SU-DHL-6 (cell line): ENCODE results near the gene SNX3.

Source experiments
- H2AFZ ChIP-seq: fragments of 200-600 bp; sonication (generic); 2 replicates; pipeline ENCODE4 v1.6.1; 2014; ENCODE audit warnings: low read depth, mild to moderate bottlenecking, moderate library complexity, mixed read lengths, antibody characterized with exemption, low read length; ENCODE audit not compliant: severe bottlenecking
- H3F3A ChIP-seq: fragments of 200-600 bp; shearing (Covaris generic); 2 replicates; pipeline ENCODE4 v1.6.0; 2016; ENCODE audit warnings: antibody characterized with exemption, mild to moderate bottlenecking; ENCODE audit not compliant: insufficient read depth
- H3K27ac ChIP-seq: fragments of 200-600 bp; sonication (generic); 2 replicates; pipeline ENCODE4 v1.5.1; 2016; ENCODE audit warnings: low read depth, mild to moderate bottlenecking, low read length, moderate library complexity, mixed read lengths
- H3K27me3 ChIP-seq: fragments of 200-600 bp; sonication (generic), shearing (Covaris generic); 2 replicates; pipeline ENCODE4 v1.6.0; 2014; ENCODE audit warnings: mild to moderate bottlenecking, low read length
- H3K36me3 ChIP-seq: fragments of 200-600 bp; sonication (generic); 2 replicates; pipeline ENCODE4 v1.6.1; 2014; ENCODE audit warnings: mild to moderate bottlenecking, low read length, mixed read lengths
- H3K4me2 ChIP-seq: fragments of 300-600, 200-600 bp; shearing (Covaris generic), sonication (generic); 2 replicates; pipeline ENCODE4 v1.6.0; 2014; ENCODE audit warnings: low read length, low read depth, mild to moderate bottlenecking; ENCODE audit not compliant: poor library complexity, severe bottlenecking
- H3K4me3 ChIP-seq: fragments of 200-600 bp; sonication (generic); 2 replicates; pipeline ENCODE4 v1.5.1; 2014; ENCODE audit warnings: antibody characterized with exemption, low read length, mild to moderate bottlenecking, mixed read lengths; ENCODE audit not compliant: insufficient read depth, poor library complexity, severe bottlenecking
- H3K79me2 ChIP-seq: fragments of 200-600 bp; sonication (generic); 2 replicates; pipeline ENCODE4 v1.6.1; 2014; ENCODE audit warnings: mild to moderate bottlenecking, low read length, moderate library complexity; ENCODE audit not compliant: insufficient read depth
- H3K9ac ChIP-seq: fragments of 200-600 bp; sonication (generic); 2 replicates; pipeline ENCODE4 v1.7.0; 2014; ENCODE audit warnings: mild to moderate bottlenecking, low read length
- H3K9me2 ChIP-seq: fragments of 200-600 bp; sonication (generic); replicated peaks from 2 replicates; pipeline ENCODE4 v1.6.1; 2014; ENCODE audit warnings: low read length; ENCODE audit not compliant: insufficient read depth
- H3K9me3 ChIP-seq: fragments of 200-600 bp; sonication (generic); 2 replicates; pipeline ENCODE4 v1.6.1; 2014; ENCODE audit warnings: low read length, mixed read lengths; ENCODE audit not compliant: insufficient read depth
- H4K20me1 ChIP-seq: fragments of 200-600 bp; sonication (generic); 2 replicates; pipeline ENCODE4 v1.6.1; 2014; ENCODE audit warnings: low read depth, mild to moderate bottlenecking, antibody characterized with exemption, low read length, moderate library complexity, mixed read lengths
- CTCF ChIP-seq: fragments of 200-600 bp; sonication (generic); IDR thresholded peaks from one replicate; pipeline ENCODE4 v1.5.1; 2017; ENCODE audit warnings: antibody characterized with exemption, mild to moderate bottlenecking, low read length, moderate library complexity; ENCODE audit not compliant: insufficient read depth, poor library complexity, severe bottlenecking
- EZH2phosphoT487 ChIP-seq: fragments of 200-600 bp; sonication (generic), shearing (Covaris generic); conservative IDR thresholded peaks from 2 replicates; pipeline ENCODE4 v1.6.1; 2018; ENCODE audit warnings: mild to moderate bottlenecking, antibody characterized with exemption, low read length, moderate library complexity, mixed read lengths

The SNX3 gene

GRCh38 chr6:108222064-108222463, 38.8 kb downstream of the SNX3 start:
- Histone ChIP-seq H2AFZ (no peak overlapping the region), H3K9ac (no peak overlapping the region), H3K79me2 (peaks cover 12% of the 10 kb centered on the region; the same call in 1 of the 2 replicates), H4K20me1 (no peaks in the 10 kb centered on the region), H3K36me3 (peaks cover 15% of the 10 kb centered on the region; the same call in 1 of the 2 replicates), H3K4me3 (no peak overlapping the region), H3K9me3 (no peaks in the 10 kb centered on the region), H3K4me2 (no peak overlapping the region), H3K27me3 (no peaks in the 10 kb centered on the region), H3F3A (no peaks in the 10 kb centered on the region), H3K27ac (no peak overlapping the region), H3K9me2 (no peaks in the 10 kb centered on the region)
- TF ChIP-seq CTCF = no peak
- TF ChIP-seq EZH2phosphoT487 = no peak

- TF ChIP-seq EZH2phosphoT487 (no peak), CTCF (no peak)
- Histone ChIP-seq H3K9me3 (no peaks in the 10 kb centered on the region), H3K36me3 (peaks cover 8% of the 10 kb centered on the region; the same call in 1 of the 2 replicates)
Measured at GRCh38 chr6:108211671-108212070, 49.2 kb downstream of the SNX3 start.

GRCh38 chr6:108210556-108210955, 50.3 kb downstream of the SNX3 start:
- Histone ChIP-seq H3K9me2 (no peaks in the 10 kb centered on the region), H3F3A (peaks cover 3% of the 10 kb centered on the region; the same call in 1 of the 2 replicates), H3K27me3 (no peaks in the 10 kb centered on the region), H3K4me2 (no peak overlapping the region), H3K9me3 (no peaks in the 10 kb centered on the region), H3K4me3 (no peak overlapping the region), H3K9ac (no peak overlapping the region), H3K79me2 (peaks cover 7% of the 10 kb centered on the region; the same call in 1 of the 2 replicates), H2AFZ (no peak overlapping the region), H4K20me1 (no peaks in the 10 kb centered on the region), H3K36me3 (peaks cover 8% of the 10 kb centered on the region; the same call in 1 of the 2 replicates), H3K27ac (no peak overlapping the region)
- TF ChIP-seq EZH2phosphoT487 (no peak), CTCF (no peak)

More at GRCh38 chr6:108211671-108212070, 49.2 kb downstream of the SNX3 start:
- Histone ChIP-seq H3K9me2 (no peaks in the 10 kb centered on the region), H2AFZ (no peak overlapping the region), H3K9ac (no peak overlapping the region), H3K4me2 (no peak overlapping the region), H3K27me3 (no peaks in the 10 kb centered on the region), H3F3A (peaks cover 3% of the 10 kb centered on the region; the same call in 1 of the 2 replicates), H3K79me2 (peaks cover 16% of the 10 kb centered on the region; the same call in 1 of the 2 replicates), H4K20me1 (no peaks in the 10 kb centered on the region), H3K4me3 (no peak overlapping the region), H3K27ac (no peak overlapping the region)
